GM21528 (cell line): Measurements from ENCODE around the gene ALOX12.

Experiments used
- ATAC-seq: cut with Tn5 transposase; IDR thresholded peaks from one replicate; pipeline ENCODE4 v1.9.1; 2021; ENCODE audit warnings: mild to moderate bottlenecking, moderate library complexity; ENCODE audit not compliant: unreplicated experiment, low FRiP score

ALOX12 gene

GRCh38 chr17:7019839-7020519 is 24.1 kb downstream of the ALOX12 start:
- no peak for ATAC-seq

- no peak for ATAC-seq
Observed at GRCh38 chr17:7020894-7021664, 25.2 kb downstream of the ALOX12 start.

GRCh38 chr17:7021993-7022778 is 26.3 kb downstream of the ALOX12 start:
- ATAC-seq, result peak; percentile 49

GRCh38 chr17:7022781-7023571 is 27.1 kb downstream of the ALOX12 start, which contains the start of gene BCL6B:
BCL6B (plus strand) TSS chr17:7023050; CDS start chr17:7023672, 622 bp downstream.
- no peak for ATAC-seq

GRCh38 chr17:7023576-7024401 is 27.9 kb downstream of the ALOX12 start:
- no peak for ATAC-seq

- ATAC-seq, result no peak
Observed at GRCh38 chr17:7024402-7024785, 28.5 kb downstream of the ALOX12 start.

- ATAC-seq, result no peak
Observed at GRCh38 chr17:7025245-7025644, 29.4 kb downstream of the ALOX12 start.

- ATAC-seq, result no peak
Observed at GRCh38 chr17:7026471-7027115, 30.7 kb downstream of the ALOX12 start.

GRCh38 chr17:7027335-7027734 is 31.5 kb downstream of the ALOX12 start:
- ATAC-seq, result no peak

GRCh38 chr17:7029096-7029495 is 33.2 kb downstream of the ALOX12 start:
- ATAC-seq, result no peak

- ATAC-seq, result no peak
Observed at GRCh38 chr17:7029659-7030058, 33.8 kb downstream of the ALOX12 start.

GRCh38 chr17:7034955-7035590 is 39.2 kb downstream of the ALOX12 start:
- peak; percentile 19 for ATAC-seq

- ATAC-seq, result peak; percentile 87
Observed at GRCh38 chr17:7035591-7036368, 39.9 kb downstream of the ALOX12 start, which contains the start of gene SLC16A13. SLC16A13 (plus strand) TSS chr17:7036015; CDS start chr17:7036383, 368 bp downstream.

- no peak for ATAC-seq
Observed at GRCh38 chr17:7038025-7038862, 42.4 kb downstream of the ALOX12 start.

- no peak for ATAC-seq
Observed at GRCh38 chr17:7039832-7040231, 44.0 kb downstream of the ALOX12 start.

- ATAC-seq, result no peak
Observed at GRCh38 chr17:7041607-7042500, 46.0 kb downstream of the ALOX12 start.
